ENCODE data around the gene SUGP2.

The SUGP2 gene

DNA sequence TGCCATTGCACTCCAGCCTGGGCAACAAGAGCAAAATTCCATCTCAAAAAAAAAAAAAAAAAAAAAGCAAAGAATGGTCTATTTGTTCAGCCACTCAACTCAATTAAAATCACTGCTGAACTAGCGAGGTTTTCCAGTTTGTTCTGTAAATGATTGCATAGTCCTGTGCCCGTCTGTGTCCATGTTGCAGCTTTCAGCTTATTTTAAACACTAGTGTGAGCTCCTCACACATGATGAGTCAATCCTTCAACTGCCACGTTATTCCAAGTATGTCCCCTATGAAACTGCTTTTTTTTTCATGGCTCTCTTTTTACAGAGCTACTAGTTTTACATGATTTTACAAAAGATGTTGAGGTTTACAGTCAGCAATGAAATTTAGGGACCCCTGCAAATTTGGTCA lies 12.2 kb downstream of the SUGP2 start:
- Histone ChIP-seq H3K4me1 (ENCODE audit: control insufficient read depth, insufficient read depth, low read length) (no peaks in the 10 kb centered on the region), H3K9me3 (ENCODE audit: control insufficient read depth, low read length) (no peaks in the 10 kb centered on the region), H3K4me3 (ENCODE audit: low read length) (no peak overlapping the region), H3K9ac (ENCODE audit: low read length) (no peak overlapping the region), H3K27me3 (ENCODE audit: control insufficient read depth, insufficient read depth, low read length) (no peaks in the 10 kb centered on the region), H3K36me3 (ENCODE audit: control insufficient read depth, insufficient read depth, low read length) (peaks cover 6% of the 10 kb centered on the region)

- H3K27me3 ChIP-seq (ENCODE audit: control insufficient read depth, insufficient read depth, low read length), result no peaks in the 10 kb centered on the region
- no peaks in the 10 kb centered on the region for H3K9me3 ChIP-seq (ENCODE audit: control insufficient read depth, low read length)
- H3K4me1 ChIP-seq (ENCODE audit: control insufficient read depth, insufficient read depth, low read length), result no peaks in the 10 kb centered on the region
- H3K4me3 ChIP-seq (ENCODE audit: low read length), result no peak overlapping the region
- H3K9ac ChIP-seq (ENCODE audit: low read length), result no peak overlapping the region
- H3K36me3 ChIP-seq (ENCODE audit: control insufficient read depth, insufficient read depth, low read length), result peaks cover 14% of the 10 kb centered on the region
These were observed 22.8 kb downstream of the SUGP2 start for GRCh38 chr19:19010551-19010950.

- no peaks in the 10 kb centered on the region for H3K9me3 ChIP-seq (ENCODE audit: control insufficient read depth, low read length)
- H3K36me3 ChIP-seq (ENCODE audit: control insufficient read depth, insufficient read depth, low read length), result peaks cover 14% of the 10 kb centered on the region
- no peaks in the 10 kb centered on the region for H3K27me3 ChIP-seq (ENCODE audit: control insufficient read depth, insufficient read depth, low read length)
- no peak overlapping the region for H3K4me3 ChIP-seq (ENCODE audit: low read length)
- no peaks in the 10 kb centered on the region for H3K4me1 ChIP-seq (ENCODE audit: control insufficient read depth, insufficient read depth, low read length)
- H3K9ac ChIP-seq (ENCODE audit: low read length), result no peak overlapping the region
These were observed 23.4 kb downstream of the SUGP2 start for GRCh38 chr19:19009951-19010350.

GRCh38 chr19:19006213-19006612 lies 27.1 kb downstream of the SUGP2 start:
- peaks cover 17% of the 10 kb centered on the region for H3K36me3 ChIP-seq (ENCODE audit: control insufficient read depth, insufficient read depth, low read length)

DNA sequence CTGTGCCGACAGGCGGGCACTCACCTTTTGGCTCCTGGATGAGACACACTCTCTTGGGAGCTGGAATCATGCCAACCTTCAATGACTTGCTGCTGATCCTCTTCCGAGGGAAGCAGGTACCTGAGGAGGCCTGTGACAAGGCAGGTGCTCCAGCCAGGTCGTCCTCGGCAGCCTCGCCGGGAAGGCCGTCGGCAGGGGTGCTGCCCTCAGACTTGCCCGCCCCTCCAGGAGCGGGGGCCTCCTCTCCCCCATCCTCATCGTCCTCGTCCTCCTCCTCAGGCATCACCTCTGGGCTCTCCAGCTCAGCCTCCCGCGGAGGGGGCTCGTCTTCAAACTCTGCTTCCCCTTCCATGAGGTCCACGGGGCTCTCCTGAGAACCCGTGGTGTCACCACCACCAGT lies 29.2 kb downstream of the SUGP2 start:
- H3K27me3 ChIP-seq (ENCODE audit: control insufficient read depth, insufficient read depth, low read length), result no peaks in the 10 kb centered on the region
- no peak overlapping the region for H3K4me3 ChIP-seq (ENCODE audit: low read length)
- H3K9ac ChIP-seq (ENCODE audit: low read length), result no peak overlapping the region
- no peaks in the 10 kb centered on the region for H3K4me1 ChIP-seq (ENCODE audit: control insufficient read depth, insufficient read depth, low read length)
- H3K9me3 ChIP-seq (ENCODE audit: control insufficient read depth, low read length), result no peaks in the 10 kb centered on the region
- peaks cover 7% of the 10 kb centered on the region for H3K36me3 ChIP-seq (ENCODE audit: control insufficient read depth, insufficient read depth, low read length)

More at GRCh38 chr19:19006213-19006612, 27.1 kb downstream of the SUGP2 start:
- Histone ChIP-seq H3K9me3 (ENCODE audit: control insufficient read depth, low read length) (no peaks in the 10 kb centered on the region), H3K4me1 (ENCODE audit: control insufficient read depth, insufficient read depth, low read length) (no peaks in the 10 kb centered on the region), H3K9ac (ENCODE audit: low read length) (no peak overlapping the region), H3K4me3 (ENCODE audit: low read length) (no peak overlapping the region), H3K27me3 (ENCODE audit: control insufficient read depth, insufficient read depth, low read length) (no peaks in the 10 kb centered on the region)

GRCh38 chr19:18999896-19000620 lies 33.3 kb downstream of the SUGP2 start:
- no peak overlapping the region for H3K4me3 ChIP-seq (ENCODE audit: low read length)
- H3K36me3 ChIP-seq (ENCODE audit: control insufficient read depth, insufficient read depth, low read length), result peaks cover 9% of the 10 kb centered on the region
- H3K27me3 ChIP-seq (ENCODE audit: control insufficient read depth, insufficient read depth, low read length), result no peaks in the 10 kb centered on the region
- H3K4me1 ChIP-seq (ENCODE audit: control insufficient read depth, insufficient read depth, low read length), result no peaks in the 10 kb centered on the region
- H3K9ac ChIP-seq (ENCODE audit: low read length), result no peak overlapping the region
- no peaks in the 10 kb centered on the region for H3K9me3 ChIP-seq (ENCODE audit: control insufficient read depth, low read length)

GRCh38 chr19:18999016-18999758 lies 34.1 kb downstream of the SUGP2 start:
- no peak overlapping the region for H3K9ac ChIP-seq (ENCODE audit: low read length)
- H3K4me3 ChIP-seq (ENCODE audit: low read length), result no peak overlapping the region
- no peaks in the 10 kb centered on the region for H3K27me3 ChIP-seq (ENCODE audit: control insufficient read depth, insufficient read depth, low read length)
- no peaks in the 10 kb centered on the region for H3K9me3 ChIP-seq (ENCODE audit: control insufficient read depth, low read length)
- no peaks in the 10 kb centered on the region for H3K4me1 ChIP-seq (ENCODE audit: control insufficient read depth, insufficient read depth, low read length)
- peaks cover 9% of the 10 kb centered on the region for H3K36me3 ChIP-seq (ENCODE audit: control insufficient read depth, insufficient read depth, low read length)

DNA sequence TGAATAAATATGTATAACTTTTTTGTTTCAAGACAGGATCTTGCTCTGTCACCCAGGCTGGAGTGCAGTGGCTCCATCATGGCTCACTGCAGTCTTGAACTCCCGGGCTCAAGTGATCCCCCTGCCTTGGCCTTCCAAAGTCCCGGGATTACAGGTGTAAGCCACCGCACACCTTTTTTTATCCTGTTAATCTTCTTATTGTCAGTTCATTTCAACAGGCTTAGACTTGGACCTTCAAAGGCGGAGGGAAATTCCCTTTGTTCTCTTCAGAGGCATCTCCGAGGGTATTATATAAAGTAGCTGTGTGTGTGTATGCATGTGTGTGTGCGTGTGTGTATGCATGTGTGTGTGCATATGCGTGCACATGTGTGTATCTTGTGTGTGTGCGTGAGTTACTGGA lies 35.0 kb downstream of the SUGP2 start:
- Histone ChIP-seq H3K9ac (ENCODE audit: low read length) (no peak overlapping the region), H3K9me3 (ENCODE audit: control insufficient read depth, low read length) (no peaks in the 10 kb centered on the region), H3K4me1 (ENCODE audit: control insufficient read depth, insufficient read depth, low read length) (no peaks in the 10 kb centered on the region), H3K4me3 (ENCODE audit: low read length) (no peak overlapping the region), H3K27me3 (ENCODE audit: control insufficient read depth, insufficient read depth, low read length) (no peaks in the 10 kb centered on the region), H3K36me3 (ENCODE audit: control insufficient read depth, insufficient read depth, low read length) (peaks cover 9% of the 10 kb centered on the region)

DNA sequence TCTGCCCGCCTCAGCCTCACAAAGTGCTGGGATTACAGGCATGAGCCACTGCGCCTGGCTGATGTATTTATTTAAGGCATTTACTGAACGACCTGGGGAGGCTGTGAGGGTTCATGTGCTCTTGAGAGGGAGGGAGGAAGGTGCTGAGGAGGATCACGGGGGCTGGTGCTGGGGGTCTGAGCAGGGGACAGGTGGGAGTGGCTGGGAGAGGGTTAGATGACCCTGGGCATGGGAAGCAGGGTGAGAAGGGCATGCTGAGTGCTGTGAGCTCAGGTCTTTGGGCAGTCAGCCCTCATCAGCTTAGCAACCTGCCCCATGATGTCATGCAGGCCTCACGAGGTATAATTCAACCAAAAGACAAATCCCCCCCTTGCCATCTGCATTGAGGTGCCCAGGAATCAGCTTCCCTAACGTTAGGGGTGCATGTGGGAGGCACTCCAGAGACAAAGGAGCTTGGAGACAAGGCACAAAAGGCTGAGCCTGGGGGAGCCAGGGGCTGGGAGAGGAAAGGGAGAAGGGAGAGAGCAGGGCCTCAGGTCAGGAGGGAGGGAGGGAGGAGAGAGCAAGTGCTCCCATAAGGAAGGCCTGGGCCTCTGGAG lies 36.4 kb downstream of the SUGP2 start:
- H3K9me3 ChIP-seq (ENCODE audit: control insufficient read depth, low read length), result no peaks in the 10 kb centered on the region
- H3K4me3 ChIP-seq (ENCODE audit: low read length), result no peak overlapping the region
- no peaks in the 10 kb centered on the region for H3K27me3 ChIP-seq (ENCODE audit: control insufficient read depth, insufficient read depth, low read length)
- peaks cover 9% of the 10 kb centered on the region for H3K36me3 ChIP-seq (ENCODE audit: control insufficient read depth, insufficient read depth, low read length)
- no peaks in the 10 kb centered on the region for H3K4me1 ChIP-seq (ENCODE audit: control insufficient read depth, insufficient read depth, low read length)
- H3K9ac ChIP-seq (ENCODE audit: low read length), result no peak overlapping the region

DNA sequence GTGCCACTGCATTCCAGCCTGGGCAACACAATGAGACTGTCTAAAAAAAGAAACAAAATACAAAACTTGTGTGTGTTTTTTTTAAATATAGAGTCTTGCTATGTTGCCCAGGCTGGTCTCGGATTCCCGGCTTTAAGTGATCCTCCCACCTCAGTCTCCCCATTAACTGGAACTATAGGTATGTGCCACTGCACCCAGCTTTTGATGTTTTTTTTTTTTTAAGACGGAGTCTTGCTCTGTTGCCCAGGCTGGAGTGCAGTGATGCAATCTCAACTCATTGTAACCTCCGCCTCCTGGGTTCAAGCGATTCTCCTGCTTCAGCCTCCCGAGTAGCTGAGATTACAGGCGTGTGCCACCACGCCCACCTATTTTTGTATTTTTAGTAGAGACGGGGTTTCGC lies 37.0 kb downstream of the SUGP2 start:
- H3K27me3 ChIP-seq (ENCODE audit: control insufficient read depth, insufficient read depth, low read length), result no peaks in the 10 kb centered on the region
- H3K9me3 ChIP-seq (ENCODE audit: control insufficient read depth, low read length), result no peaks in the 10 kb centered on the region
- H3K4me1 ChIP-seq (ENCODE audit: control insufficient read depth, insufficient read depth, low read length), result no peaks in the 10 kb centered on the region
- no peak overlapping the region for H3K9ac ChIP-seq (ENCODE audit: low read length)
- peaks cover 7% of the 10 kb centered on the region for H3K36me3 ChIP-seq (ENCODE audit: control insufficient read depth, insufficient read depth, low read length)
- H3K4me3 ChIP-seq (ENCODE audit: low read length), result no peak overlapping the region

- H3K4me1 ChIP-seq (ENCODE audit: control insufficient read depth, insufficient read depth, low read length), result no peaks in the 10 kb centered on the region
- H3K27me3 ChIP-seq (ENCODE audit: control insufficient read depth, insufficient read depth, low read length), result no peaks in the 10 kb centered on the region
- no peak overlapping the region for H3K4me3 ChIP-seq (ENCODE audit: low read length)
- H3K36me3 ChIP-seq (ENCODE audit: control insufficient read depth, insufficient read depth, low read length), result peaks cover 5% of the 10 kb centered on the region
- H3K9ac ChIP-seq (ENCODE audit: low read length), result no peak overlapping the region
- H3K9me3 ChIP-seq (ENCODE audit: control insufficient read depth, low read length), result no peaks in the 10 kb centered on the region
These were observed 37.5 kb downstream of the SUGP2 start for GRCh38 chr19:18995804-18996241.

GRCh38 chr19:18993115-18993514 lies 40.2 kb downstream of the SUGP2 start:
- Histone ChIP-seq H3K36me3 (ENCODE audit: control insufficient read depth, insufficient read depth, low read length) (no peaks in the 10 kb centered on the region), H3K4me3 (ENCODE audit: low read length) (no peak overlapping the region), H3K27me3 (ENCODE audit: control insufficient read depth, insufficient read depth, low read length) (no peaks in the 10 kb centered on the region), H3K9ac (ENCODE audit: low read length) (no peak overlapping the region), H3K9me3 (ENCODE audit: control insufficient read depth, low read length) (no peaks in the 10 kb centered on the region), H3K4me1 (ENCODE audit: control insufficient read depth, insufficient read depth, low read length) (no peaks in the 10 kb centered on the region)
